ENCODE results near the gene ARHGAP21. TPM values are rescaled to one million over a fixed set of nuclear protein-coding genes. Genes with fewer than 3 reads are reported as not detected.

The ARHGAP21 gene
- total and polyA plus RNA-seq, 9 of the 15 experiments (the other 6 are each of a cell fraction or from before 2014, with no cell fraction given) = 13.6 to 145 (median 60.8) TPM

DNA sequence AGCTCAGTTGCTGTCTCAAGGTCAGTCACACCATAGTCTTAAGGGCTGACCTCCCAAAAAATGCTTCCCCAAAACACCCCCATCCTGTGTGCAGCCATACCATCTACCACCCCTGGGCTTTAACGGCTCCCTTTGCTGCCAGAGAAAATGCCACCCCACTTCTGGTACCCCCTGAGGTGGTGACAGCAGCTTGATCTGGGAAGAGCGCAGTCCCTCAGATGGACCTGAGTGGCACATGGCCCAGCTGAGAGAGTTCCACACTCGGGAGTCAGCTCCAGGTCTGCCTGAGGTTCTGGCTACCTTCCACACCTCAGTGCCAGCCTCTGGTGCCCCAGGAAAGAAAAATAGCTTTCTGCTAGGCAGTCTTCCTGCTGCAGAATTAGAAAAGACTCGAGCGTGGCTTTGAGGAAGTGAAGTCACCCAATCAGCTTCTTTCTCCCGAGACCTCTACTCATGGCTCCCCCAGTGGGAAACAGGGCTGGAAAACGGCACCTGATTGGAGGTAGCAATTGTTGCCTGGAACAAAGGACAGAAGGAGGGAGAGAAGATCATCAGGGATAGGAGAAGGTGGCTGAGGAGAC, 151.7 kb downstream of the ARHGAP21 start:
- Histone ChIP-seq H3K4me3 (no peak overlapping the region), H3K4me1 (replicated peaks in 1 of 2; ENCODE audit: control insufficient read depth in 2 of 2, insufficient read depth in 2 of 2, low read length in 2 of 2) (peaks cover 39 to 54% of the 10 kb centered on the region in 2 experiments), H3K27me3 (ENCODE audit: control insufficient read depth in 2 of 2, insufficient read depth in 2 of 2, low read length in 2 of 2) (no peaks in the 10 kb centered on the region), H3K27ac (ENCODE audit: extremely low read depth, low read depth, low read length) (no peak overlapping the region), H3K9ac (ENCODE audit: insufficient read depth in 1 of 2, low read depth in 2 of 2, low read length in 2 of 2) (peak overlapping the region in 1 of 2 experiments; percentile 62; a peak in 1 of 4 replicates), H3K4me2 (ENCODE audit: insufficient read depth, low read length) (no peak overlapping the region), H2AFZ (ENCODE audit: low read depth, low read length) (peak overlapping the region; percentile 57), H4K20me1 (replicated peaks; ENCODE audit: control insufficient read depth, insufficient read depth, low read length) (no peaks in the 10 kb centered on the region), H3K9me1 (ENCODE audit: control insufficient read depth, insufficient read depth, low read length) (no peaks in the 10 kb centered on the region), H3K79me2 (ENCODE audit: control insufficient read depth, insufficient read depth, low read length) (no peaks in the 10 kb centered on the region; the same call in 2 of the 3 replicates), H3K9me3 (replicated peaks; ENCODE audit: control insufficient read depth, insufficient read depth, low read depth, low read length) (no peaks in the 10 kb centered on the region), H3K36me3 (ENCODE audit: control insufficient read depth, insufficient read depth, low read length) (no peaks in the 10 kb centered on the region)
- ChIA-PET POLR2A (interaction anchor here (1.0 to 1.2 kb wide), 3 partner anchors 16 to 556 kb away, joined by 3 to 4 read pairs (median 4); no protein-coding TSS in a partner anchor), CTCF (ENCODE audit: low intra/inter-chr PET ratio) (no interaction called here)
- WGBS (ENCODE audit: insufficient coverage, low coverage, missing lambda C conversion rate) = 76% methylated on average over 7 of the region's 7 CpGs
- DNase-seq (ENCODE audit: extremely low read depth in 1 of 4, low spot score in 3 of 4) (no peak), FAIRE-seq (no peak), ATAC-seq (no peak)
- in situ Hi-C loops (cut with MboI) (no loop called here), intact Hi-C loops (cut with micrococcal nuclease) (no loop called here)
- peak; percentile 37; the same call in 1 of the 2 replicates for TF ChIP-seq SPI1 (IDR thresholded peaks at IDR 0.05; ENCODE audit: borderline replicate concordance, low read depth, low read length)
- TF ChIP-seq SIN3B (IDR thresholded peaks at IDR 0.05; ENCODE audit: low read depth) = no peak
- TF ChIP-seq ZNF707 (CRISPR knock-in tag; conservative IDR thresholded peaks at IDR 0.05) = peak; percentile 44; the same call in 1 of the 2 replicates
- no TSS peak for BruUV-seq (replicated peaks)

DNA sequence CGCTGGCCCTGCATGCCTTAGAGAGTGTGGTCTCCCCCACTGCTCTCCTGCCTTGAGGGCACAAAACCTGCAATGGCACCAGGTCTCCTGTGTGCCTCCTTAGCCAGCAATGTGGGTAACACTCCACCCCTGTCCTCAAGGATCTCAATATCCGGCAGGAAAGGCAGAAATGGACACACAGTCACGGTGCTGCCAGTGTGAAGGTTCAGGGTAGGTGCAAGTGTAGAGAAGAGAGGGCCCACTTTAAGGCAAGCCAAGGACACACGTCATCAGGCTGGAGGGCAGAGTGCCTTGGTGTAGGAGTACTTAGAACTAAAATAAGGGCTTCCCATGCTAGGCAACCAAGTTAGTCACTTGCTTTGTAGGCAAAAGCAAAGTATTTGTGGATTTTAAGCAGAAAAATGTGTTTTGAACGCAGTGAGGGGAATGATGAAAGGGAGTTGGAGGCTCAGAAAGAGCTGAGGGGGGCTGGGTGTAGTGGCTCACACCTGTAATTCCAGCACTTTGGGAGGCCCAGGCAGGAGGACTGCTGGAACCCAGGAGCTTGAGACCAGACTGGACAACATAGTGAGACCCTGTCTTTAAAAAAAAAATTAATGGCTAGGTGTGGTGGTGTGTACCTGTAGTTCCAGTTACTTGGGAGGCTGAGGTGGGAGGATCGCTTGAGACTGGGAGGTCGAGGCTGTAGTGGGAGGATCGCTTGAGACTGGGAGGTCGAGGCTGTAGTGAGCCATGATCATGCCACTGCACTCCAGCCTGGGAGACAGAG, 152.8 kb downstream of the ARHGAP21 start:
- no peak for FAIRE-seq

More for the DNA sequence above, 152.8 kb downstream of the ARHGAP21 start:
- H3K4me3 ChIP-seq = no peak overlapping the region
- H2AFZ ChIP-seq (ENCODE audit: low read depth, low read length) = peak overlapping the region; percentile 92
- no peaks in the 10 kb centered on the region for H3K9me3 ChIP-seq (replicated peaks; ENCODE audit: control insufficient read depth, insufficient read depth, low read depth, low read length)
- CTCF ChIA-PET (ENCODE audit: low intra/inter-chr PET ratio) = no interaction called here
- POLR2A ChIA-PET = interaction anchor here (0.6 to 1.9 kb wide), 4 partner anchors 8 to 17 kb away, joined by 3 to 12 read pairs (median 4); no protein-coding TSS in a partner anchor
- H3K27ac ChIP-seq (ENCODE audit: extremely low read depth, low read depth, low read length) = peak overlapping the region; percentile 95
- 84% methylated on average over 9 of the region's 9 CpGs for WGBS (ENCODE audit: insufficient coverage, low coverage, missing lambda C conversion rate)
- peak; percentile 2; the same call in 1 of the 2 replicates for TF ChIP-seq CXXC5 (CRISPR knock-in tag; IDR thresholded peaks at IDR 0.05)
- TF ChIP-seq NELFE (IDR thresholded peaks at IDR 0.05; ENCODE audit: insufficient read depth, insufficient read length) = no peak
- TF ChIP-seq BCOR (IDR thresholded peaks at IDR 0.05) = peak; percentile 82
- peak; percentile 72 for TF ChIP-seq WHSC1 (IDR thresholded peaks at IDR 0.05; ENCODE audit: low read length)
- TF ChIP-seq ZNF121 (CRISPR knock-in tag; conservative IDR thresholded peaks at IDR 0.05) = peak; percentile 84
- no peak for TF ChIP-seq NFIX (CRISPR knock-in tag; IDR thresholded peaks at IDR 0.05; ENCODE audit: low read depth)
- no peak for TF ChIP-seq SAP30 (IDR thresholded peaks at IDR 0.05; ENCODE audit: borderline replicate concordance, insufficient read depth, low read depth, low read length, poor library complexity, severe bottlenecking)
- TF ChIP-seq NR2C1 (IDR thresholded peaks at IDR 0.05) = no peak
- peak; percentile 42 for TF ChIP-seq NR2C1 (tag; IDR thresholded peaks at IDR 0.05)
- 0 out of 4 replicates have a peak, but pooled peaks have one; percentile 10 to 11 for TF ChIP-seq KDM1A (IDR thresholded peaks at IDR 0.05)
- TF ChIP-seq, protein P1, sequence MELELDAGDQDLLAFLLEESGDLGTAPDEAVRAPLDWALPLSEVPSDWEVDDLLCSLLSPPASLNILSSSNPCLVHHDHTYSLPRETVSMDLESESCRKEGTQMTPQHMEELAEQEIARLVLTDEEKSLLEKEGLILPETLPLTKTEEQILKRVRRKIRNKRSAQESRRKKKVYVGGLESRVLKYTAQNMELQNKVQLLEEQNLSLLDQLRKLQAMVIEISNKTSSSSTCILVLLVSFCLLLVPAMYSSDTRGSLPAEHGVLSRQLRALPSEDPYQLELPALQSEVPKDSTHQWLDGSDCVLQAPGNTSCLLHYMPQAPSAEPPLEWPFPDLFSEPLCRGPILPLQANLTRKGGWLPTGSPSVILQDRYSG (tag; conservative IDR thresholded peaks at IDR 0.05; ENCODE audit: low read depth) = 0 out of 2 replicates have a peak, but pooled peaks have one; percentile 11
- H3K9ac ChIP-seq (ENCODE audit: insufficient read depth in 1 of 2, low read depth in 2 of 2, low read length in 2 of 2) = peak overlapping the region; percentile 74 to 87
- H3K36me3 ChIP-seq (ENCODE audit: control insufficient read depth, insufficient read depth, low read length) = no peaks in the 10 kb centered on the region
- ATAC-seq (no peak), DNase-seq (ENCODE audit: extremely low read depth in 1 of 4, low spot score in 3 of 4) (no peak)
- in situ Hi-C loops (cut with MboI) (no loop called here), intact Hi-C loops (cut with micrococcal nuclease) (no loop called here)
- no peaks in the 10 kb centered on the region for H3K27me3 ChIP-seq (ENCODE audit: control insufficient read depth in 2 of 2, insufficient read depth in 2 of 2, low read length in 2 of 2)
- H3K79me2 ChIP-seq (ENCODE audit: control insufficient read depth, insufficient read depth, low read length) = no peaks in the 10 kb centered on the region; the same call in 2 of the 3 replicates
- H4K20me1 ChIP-seq (replicated peaks; ENCODE audit: control insufficient read depth, insufficient read depth, low read length) = no peaks in the 10 kb centered on the region
- H3K9me1 ChIP-seq (ENCODE audit: control insufficient read depth, insufficient read depth, low read length) = no peaks in the 10 kb centered on the region
- H3K4me2 ChIP-seq (ENCODE audit: insufficient read depth, low read length) = peak overlapping the region; percentile 68; the same call in 1 of the 2 replicates
- H3K4me1 ChIP-seq (replicated peaks in 1 of 2; ENCODE audit: control insufficient read depth in 2 of 2, insufficient read depth in 2 of 2, low read length in 2 of 2) = peaks cover 39 to 54% of the 10 kb centered on the region in 2 experiments
- BruUV-seq (replicated peaks) = no TSS peak
